Caco-2 (cell line): Measurements from ENCODE around the gene PUM1. TPM values are rescaled to one million over a fixed set of nuclear protein-coding genes. Genes with fewer than 3 reads are reported as not detected.

Source experiments
- BruUV-seq: library from RNA; stranded (reverse); fragments of 400-500 nt; replicated peaks from 2 replicates; lab custom pipeline; 2021; lab: Mats Ljungman, UMichigan
- CTCF ChIA-PET: fragments of 300-600 bp; sonication (Branson Sonifier 250); formaldehyde crosslinking; loops from one replicate; lab custom pipeline; 2022; ENCODE audit warnings: antibody characterized with exemption; lab: Charles Lee
- POLR2A ChIA-PET: fragments of 300-600 bp; sonication (Branson Sonifier 250); formaldehyde crosslinking; loops from one replicate; lab custom pipeline; 2022; ENCODE audit warnings: antibody characterized with exemption; lab: Charles Lee
- DNase-seq, 2 experiments: peaks; one replicate each; pipeline versions ENCODE4 v3.0.0 to v3.0.0-alpha.2; 2020 to 2022
- H3K27me3 ChIP-seq: replicated peaks from 2 replicates; pipeline ENCODE4 v1.6.0; 2011; ENCODE audit warnings: low read length; ENCODE audit not compliant: control insufficient read depth, insufficient read depth
- H3K36me3 ChIP-seq: 2 replicates; pipeline ENCODE4 v1.5.1; 2011; ENCODE audit warnings: low read length; ENCODE audit not compliant: control insufficient read depth, insufficient read depth
- H3K4me1 ChIP-seq: fragments of 250-450 bp; sonication (Bioruptor Pico); 2 replicates; pipeline ENCODE4 v1.5.1; 2020; ENCODE audit warnings: mild to moderate bottlenecking
- H3K4me3 ChIP-seq: 2 replicates; pipeline ENCODE4 v1.5.1; 2011; ENCODE audit warnings: low read depth, mild to moderate bottlenecking, control low read depth, low read length
- H3K9me3 ChIP-seq: fragments of 250-450 bp; sonication (Bioruptor Pico); 2 replicates; pipeline ENCODE4 v1.5.1; 2020; ENCODE audit warnings: mild to moderate bottlenecking, moderate library complexity
- H3K27ac Mint-ChIP-seq: one replicate; pipeline ENCODE4 v1.8.0; 2022; ENCODE audit warnings: mixed read lengths; ENCODE audit not compliant: unreplicated experiment
- H3K27me3 Mint-ChIP-seq: one replicate; pipeline ENCODE4 v1.8.0; 2022; ENCODE audit warnings: mixed read lengths; ENCODE audit not compliant: insufficient read depth, unreplicated experiment
- H3K36me3 Mint-ChIP-seq: one replicate; pipeline ENCODE4 v1.8.0; 2022; ENCODE audit warnings: mild to moderate bottlenecking, mixed read lengths; ENCODE audit not compliant: insufficient read depth, unreplicated experiment
- H3K4me1 Mint-ChIP-seq: one replicate; pipeline ENCODE4 v1.8.0; 2022; ENCODE audit warnings: low read depth, mixed read lengths; ENCODE audit not compliant: unreplicated experiment
- H3K4me3 Mint-ChIP-seq: one replicate; pipeline ENCODE4 v1.8.0; 2022; ENCODE audit warnings: mild to moderate bottlenecking, moderate library complexity, mixed read lengths; ENCODE audit not compliant: unreplicated experiment
- H3K9me3 Mint-ChIP-seq: one replicate; pipeline ENCODE4 v1.8.0; 2022; ENCODE audit warnings: mixed read lengths; ENCODE audit not compliant: unreplicated experiment
- intact Hi-C: fragments of 100-400 bp; cut with micrococcal nuclease; formaldehyde crosslinking; loops from one replicate; pipeline ENCODE4 v1.10.0; 2022; ENCODE audit not compliant: unreplicated experiment
- total RNA-seq: library from RNA; stranded (reverse); gene quantifications from 2 replicates; pipeline ENCODE4 v1.2.3, GENCODE V29; 2022
- TF ChIP-seq, protein P1 (sequence below), 2 experiments: fragments of 200-600 bp in 1 of 2; IDR thresholded peaks; 1 replicate in 1 of 2; 2 replicates in 1 of 2; pipeline versions ENCODE4 v1.5.1 to v1.8.0; 2011 to 2022; ENCODE audit warnings: antibody characterized with exemption in 1 of 2, control low read depth in 1 of 2, inconsistent platforms in 1 of 2, low read depth in 1 of 2, low read length in 1 of 2, mild to moderate bottlenecking in 1 of 2, moderate library complexity in 1 of 2; ENCODE audit not compliant: insufficient read depth in 1 of 2, severe bottlenecking in 1 of 2, unreplicated experiment in 1 of 2

PUM1 gene
- total RNA-seq, 1 experiment from 2014 or later, result 93.7 TPM

DNA sequence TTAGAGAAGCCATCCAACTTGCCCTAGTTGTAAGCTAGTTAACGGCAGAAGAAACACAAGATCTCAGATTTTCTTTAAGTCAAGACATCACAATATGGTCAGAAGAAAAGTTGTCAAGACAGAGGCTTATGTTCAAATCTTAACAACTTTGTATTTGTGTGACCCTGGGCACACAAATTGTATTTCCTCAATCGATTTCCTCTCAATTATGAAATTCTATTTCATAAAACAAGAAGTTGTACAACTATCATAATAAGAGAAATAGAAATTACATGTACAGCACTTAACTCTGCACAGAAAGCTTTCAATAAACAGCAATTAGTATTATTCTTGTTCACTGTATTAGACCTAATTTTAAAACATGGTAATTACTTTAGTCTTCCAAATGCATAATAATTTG, 94.0 kb downstream of the PUM1 start:
- Histone ChIP-seq H3K4me3 (no peak overlapping the region), H3K4me1 (peaks cover 3% of the 10 kb centered on the region; the same call in 1 of the 2 replicates), H3K36me3 (no peaks in the 10 kb centered on the region; the same call in 1 of the 2 replicates), H3K27me3 (no peaks in the 10 kb centered on the region), H3K9me3 (no peaks in the 10 kb centered on the region)
- Mint-ChIP-seq H3K9me3 (no peaks in the 10 kb centered on the region), H3K4me1 (peaks cover 7% of the 10 kb centered on the region), H3K27ac (no peak overlapping the region), H3K36me3 (peaks cover 65% of the 10 kb centered on the region), H3K27me3 (no peaks in the 10 kb centered on the region), H3K4me3 (no peak overlapping the region)
- BruUV-seq, result no TSS peak
- TF ChIP-seq, protein P1, sequence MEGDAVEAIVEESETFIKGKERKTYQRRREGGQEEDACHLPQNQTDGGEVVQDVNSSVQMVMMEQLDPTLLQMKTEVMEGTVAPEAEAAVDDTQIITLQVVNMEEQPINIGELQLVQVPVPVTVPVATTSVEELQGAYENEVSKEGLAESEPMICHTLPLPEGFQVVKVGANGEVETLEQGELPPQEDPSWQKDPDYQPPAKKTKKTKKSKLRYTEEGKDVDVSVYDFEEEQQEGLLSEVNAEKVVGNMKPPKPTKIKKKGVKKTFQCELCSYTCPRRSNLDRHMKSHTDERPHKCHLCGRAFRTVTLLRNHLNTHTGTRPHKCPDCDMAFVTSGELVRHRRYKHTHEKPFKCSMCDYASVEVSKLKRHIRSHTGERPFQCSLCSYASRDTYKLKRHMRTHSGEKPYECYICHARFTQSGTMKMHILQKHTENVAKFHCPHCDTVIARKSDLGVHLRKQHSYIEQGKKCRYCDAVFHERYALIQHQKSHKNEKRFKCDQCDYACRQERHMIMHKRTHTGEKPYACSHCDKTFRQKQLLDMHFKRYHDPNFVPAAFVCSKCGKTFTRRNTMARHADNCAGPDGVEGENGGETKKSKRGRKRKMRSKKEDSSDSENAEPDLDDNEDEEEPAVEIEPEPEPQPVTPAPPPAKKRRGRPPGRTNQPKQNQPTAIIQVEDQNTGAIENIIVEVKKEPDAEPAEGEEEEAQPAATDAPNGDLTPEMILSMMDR (IDR thresholded peaks at IDR 0.05; ENCODE audit: insufficient read depth in 1 of 2, low read depth in 1 of 2, low read length in 1 of 2, severe bottlenecking in 1 of 2, unreplicated experiment in 1 of 2), result no peak
- POLR2A ChIA-PET, result no interaction called here
- no peak for DNase-seq
- CTCF ChIA-PET, result no interaction called here
- intact Hi-C loops, result no loop called here

DNA sequence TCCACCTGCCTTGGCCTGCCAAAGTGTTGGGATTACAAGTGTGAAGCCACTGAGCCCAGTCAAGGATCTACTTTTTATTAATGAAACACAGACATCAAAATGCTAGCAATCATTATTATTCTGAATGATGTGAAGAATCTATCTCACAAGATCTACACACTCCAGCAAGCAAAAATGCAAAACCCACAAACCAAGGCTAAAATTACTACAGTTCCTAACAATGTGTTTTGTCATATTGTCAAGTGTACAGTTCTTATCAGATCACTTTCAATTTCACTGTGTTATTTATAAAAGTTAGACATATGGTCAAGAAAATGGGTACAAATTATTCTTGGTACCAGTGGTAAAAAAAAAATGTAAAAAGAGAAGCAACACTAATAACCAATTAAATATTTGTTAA, 95.6 kb downstream of the PUM1 start:
- Mint-ChIP-seq H3K27ac (no peak overlapping the region), H3K4me1 (peaks cover 4% of the 10 kb centered on the region), H3K9me3 (no peaks in the 10 kb centered on the region), H3K27me3 (no peaks in the 10 kb centered on the region), H3K36me3 (peaks cover 73% of the 10 kb centered on the region), H3K4me3 (no peak overlapping the region)
- BruUV-seq, result no TSS peak
- TF ChIP-seq, protein P1 (IDR thresholded peaks at IDR 0.05; ENCODE audit: insufficient read depth in 1 of 2, low read depth in 1 of 2, low read length in 1 of 2, severe bottlenecking in 1 of 2, unreplicated experiment in 1 of 2), result no peak
- Histone ChIP-seq H3K4me1 (peaks cover 3% of the 10 kb centered on the region; the same call in 1 of the 2 replicates), H3K9me3 (no peaks in the 10 kb centered on the region), H3K36me3 (no peaks in the 10 kb centered on the region; the same call in 1 of the 2 replicates), H3K27me3 (no peaks in the 10 kb centered on the region), H3K4me3 (no peak overlapping the region)
- intact Hi-C loops, result loop anchor here (1.0 kb wide), 1 partner anchor 37 kb away; no protein-coding TSS in a partner anchor
- no peak for DNase-seq
- POLR2A ChIA-PET, result no interaction called here
- CTCF ChIA-PET, result no interaction called here

DNA sequence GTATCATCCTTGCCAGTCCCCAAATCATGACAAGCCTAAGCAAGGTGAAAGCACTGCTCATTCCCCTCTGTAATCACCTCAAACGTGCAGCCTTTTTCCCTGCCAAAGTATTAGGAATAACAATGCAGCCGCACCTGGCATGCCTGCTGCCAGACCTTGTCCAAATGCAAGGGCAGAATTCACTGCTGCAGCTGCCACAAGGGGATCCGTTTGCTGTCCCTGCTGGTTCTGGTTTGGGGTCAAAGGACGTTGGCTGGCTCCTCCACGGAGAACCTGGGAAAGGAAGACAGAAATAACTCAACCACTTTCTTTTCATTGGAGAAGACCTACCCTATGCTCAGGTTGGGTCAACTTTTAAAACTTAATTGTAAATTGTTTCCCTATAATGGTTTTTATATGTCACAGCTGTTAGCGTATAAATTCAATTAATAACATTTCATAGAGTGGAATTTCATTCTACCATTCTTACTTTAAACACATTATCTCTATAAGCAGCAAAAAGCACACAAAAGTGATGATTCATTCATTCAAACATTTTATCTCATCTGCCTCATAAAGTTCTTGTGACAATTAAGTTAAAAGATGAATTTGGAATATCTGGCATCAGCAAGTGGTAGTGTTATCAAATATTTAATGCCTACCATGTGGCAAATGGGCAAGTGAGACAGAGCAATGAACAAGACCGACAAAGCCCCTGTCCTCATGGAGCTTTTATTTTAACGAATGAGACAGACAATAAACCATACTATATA, 97.1 kb downstream of the PUM1 start:
- POLR2A ChIA-PET, result no interaction called here
- peaks cover 76% of the 10 kb centered on the region for H3K36me3 Mint-ChIP-seq
- no peaks in the 10 kb centered on the region for H3K4me1 Mint-ChIP-seq
- H3K9me3 ChIP-seq, result no peaks in the 10 kb centered on the region
- H3K9me3 Mint-ChIP-seq, result no peaks in the 10 kb centered on the region
- no TSS peak for BruUV-seq
- no peak for DNase-seq
- H3K27me3 Mint-ChIP-seq, result no peaks in the 10 kb centered on the region
- H3K4me3 Mint-ChIP-seq, result no peak overlapping the region
- no peak overlapping the region for H3K4me3 ChIP-seq
- H3K27ac Mint-ChIP-seq, result no peak overlapping the region
- CTCF ChIA-PET, result no interaction called here
- H3K36me3 ChIP-seq, result no peaks in the 10 kb centered on the region; the same call in 1 of the 2 replicates
- no peaks in the 10 kb centered on the region for H3K27me3 ChIP-seq
- H3K4me1 ChIP-seq, result peaks cover 3% of the 10 kb centered on the region; the same call in 1 of the 2 replicates
- TF ChIP-seq, protein P1 (IDR thresholded peaks at IDR 0.05; ENCODE audit: insufficient read depth in 1 of 2, low read depth in 1 of 2, low read length in 1 of 2, severe bottlenecking in 1 of 2, unreplicated experiment in 1 of 2), result no peak
- intact Hi-C loops, result no loop called here
